Mononuclear cell (primary cell): ENCODE measurements around the gene CAPNS1. TPM values are rescaled to one million over a fixed set of nuclear protein-coding genes. Genes with fewer than 3 reads are reported as not detected.

Experiments
- total RNA-seq: library from RNA; depleted of rRNA; stranded (reverse); fragments of >200 nt; gene quantifications from one replicate; pipeline ENCODE4 v1.2.3, GENCODE V29; 2012

Gene CAPNS1
- total RNA-seq, 1 donor: 227 TPM

Other genes starting within 250 kb of the CAPNS1 start
- gene NFKBID, start 239.5 kb upstream of the CAPNS1 start, total RNA-seq: 128 TPM
- 58.1 TPM for gene HCST, start 237.5 kb upstream of the CAPNS1 start, total RNA-seq
- gene TYROBP, start 231.8 kb upstream of the CAPNS1 start, total RNA-seq: 286 TPM
- gene LRFN3, start 203.7 kb upstream of the CAPNS1 start, total RNA-seq: 1.3 TPM
- gene SDHAF1, start 144.9 kb upstream of the CAPNS1 start, total RNA-seq: 8.3 TPM
- gene SYNE4, start 131.3 kb upstream of the CAPNS1 start, total RNA-seq: 0.10 TPM
- 6.6 TPM for gene ALKBH6, start 125.9 kb upstream of the CAPNS1 start, total RNA-seq
- gene CLIP3, start 107.2 kb upstream of the CAPNS1 start, total RNA-seq: 0.10 TPM
- 0.42 TPM for gene THAP8, start 85.8 kb upstream of the CAPNS1 start, total RNA-seq
- gene WDR62, start 85.2 kb upstream of the CAPNS1 start, total RNA-seq: 1.4 TPM
- gene OVOL3, start 28.9 kb upstream of the CAPNS1 start, total RNA-seq: not detected
- gene POLR2I, start 25.2 kb upstream of the CAPNS1 start, total RNA-seq: 12.8 TPM
- gene TBCB, start 24.6 kb upstream of the CAPNS1 start, total RNA-seq: 54.4 TPM
- not detected for gene COX7A1, start 12.4 kb downstream of the CAPNS1 start, total RNA-seq
- gene ZNF565, start 74.6 kb downstream of the CAPNS1 start, total RNA-seq: 5.1 TPM
- gene ZNF146, start 75.0 kb downstream of the CAPNS1 start, total RNA-seq: 28.7 TPM
- 4.4 TPM for gene ZFP14, start 239.1 kb downstream of the CAPNS1 start, total RNA-seq